Mesodermal cell (in vitro differentiated cells): ENCODE measurements around the gene MFAP2.
A peak's percentile ranks its signal among the peaks of the same experiment; 100 is the strongest.
"Not testable (repeated sequence)": the region's sequence is repeated elsewhere in the genome, so short reads cannot be mapped to it uniquely, and the experiment has no call there.

Source experiments
- H3K27ac ChIP-seq: 2 replicates; pipeline ENCODE4 v1.7.0; 2013; ENCODE audit warnings: mild to moderate bottlenecking, low read depth, low read length, moderate library complexity; ENCODE audit not compliant: severe bottlenecking
- H3K36me3 ChIP-seq: 2 replicates; pipeline ENCODE4 v1.7.1; 2013; ENCODE audit warnings: mild to moderate bottlenecking, low read length, moderate library complexity; ENCODE audit not compliant: control insufficient read depth, insufficient read depth
- H3K4me1 ChIP-seq: one replicate; pipeline ENCODE4 v1.7.1; 2013; ENCODE audit warnings: mild to moderate bottlenecking, low read length; ENCODE audit not compliant: insufficient read depth, control insufficient read depth, poor library complexity, severe bottlenecking
- H3K4me3 ChIP-seq: 2 replicates; pipeline ENCODE4 v1.7.0; 2013; ENCODE audit warnings: low read length, control low read depth, mild to moderate bottlenecking; ENCODE audit not compliant: insufficient read depth, poor library complexity, severe bottlenecking; ENCODE audit errors: extremely low read depth
- H3K9me3 ChIP-seq: 2 replicates; pipeline ENCODE4 v1.7.1; 2013; ENCODE audit warnings: mild to moderate bottlenecking, low read length, moderate library complexity; ENCODE audit not compliant: control insufficient read depth
- WGBS, 2 experiments: methylation state at CpG; one replicate each; pipeline ENCODE4 v1.1.5; 2013; ENCODE audit warnings: missing lambda C conversion rate in 2 of 2; ENCODE audit not compliant: insufficient coverage in 2 of 2; 5-methylcytosine and 5-hydroxymethylcytosine counted together

MFAP2 gene

GRCh38 chr1:16971341-16972188 is 8.9 kb downstream of the MFAP2 start:
- Histone ChIP-seq H3K36me3 (peaks cover 38% of the 10 kb centered on the region), H3K27ac (peak overlapping the region; percentile 36), H3K4me1 (peaks cover 6% of the 10 kb centered on the region), H3K9me3 (no peaks in the 10 kb centered on the region), H3K4me3 (no peak overlapping the region)
- WGBS, 2 experiments: 85 to 87% methylated on average over 23 to 26 of the region's 28 CpGs

GRCh38 chr1:16970132-16970910 is 10.1 kb downstream of the MFAP2 start:
- 95 to 97% methylated on average over 25 to 27 of the region's 28 CpGs for WGBS, 2 experiments
- H3K36me3 ChIP-seq: peaks cover 37% of the 10 kb centered on the region
- H3K4me3 ChIP-seq: no peak overlapping the region
- H3K9me3 ChIP-seq: no peaks in the 10 kb centered on the region
- peaks cover 6% of the 10 kb centered on the region for H3K4me1 ChIP-seq
- no peak overlapping the region for H3K27ac ChIP-seq

- Histone ChIP-seq H3K9me3 (no peaks in the 10 kb centered on the region), H3K4me3 (no peak overlapping the region), H3K4me1 (peaks cover 6% of the 10 kb centered on the region), H3K27ac (no peak overlapping the region), H3K36me3 (peaks cover 32% of the 10 kb centered on the region)
- 94 to 96% methylated on average over 9 to 11 of the region's 12 CpGs for WGBS, 2 experiments
Observed at GRCh38 chr1:16969651-16970050, 10.8 kb downstream of the MFAP2 start.

GRCh38 chr1:16969057-16969611 is 11.3 kb downstream of the MFAP2 start:
- Histone ChIP-seq H3K36me3 (peaks cover 32% of the 10 kb centered on the region), H3K4me1 (peaks cover 6% of the 10 kb centered on the region), H3K4me3 (no peak overlapping the region), H3K9me3 (no peaks in the 10 kb centered on the region), H3K27ac (no peak overlapping the region)
- 86 to 92% methylated on average over 12 to 14 of the region's 14 CpGs for WGBS, 2 experiments

- Histone ChIP-seq H3K9me3 (no peaks in the 10 kb centered on the region), H3K36me3 (peaks cover 31% of the 10 kb centered on the region), H3K4me3 (no peak overlapping the region), H3K4me1 (peaks cover 6% of the 10 kb centered on the region), H3K27ac (no peak overlapping the region)
- 100% methylated on average over 1 of the region's 3 CpGs for WGBS, 2 experiments
Observed at GRCh38 chr1:16968372-16968771, 12.0 kb downstream of the MFAP2 start.

- Histone ChIP-seq H3K36me3 (peaks cover 27% of the 10 kb centered on the region), H3K4me1 (peaks cover 6% of the 10 kb centered on the region), H3K27ac (no peak overlapping the region), H3K9me3 (no peaks in the 10 kb centered on the region), H3K4me3 (no peak overlapping the region)
- 97 to 98% methylated on average over 19 to 21 of the region's 21 CpGs for WGBS, 2 experiments
Observed at GRCh38 chr1:16967962-16968361, 12.5 kb downstream of the MFAP2 start.

GRCh38 chr1:16967095-16967575 is 13.3 kb downstream of the MFAP2 start:
- Histone ChIP-seq H3K4me3 (no peak overlapping the region), H3K4me1 (peaks cover 4% of the 10 kb centered on the region), H3K27ac (no peak overlapping the region), H3K9me3 (no peaks in the 10 kb centered on the region), H3K36me3 (peaks cover 25% of the 10 kb centered on the region)
- 67 to 85% methylated on average over 3 to 4 of the region's 7 CpGs for WGBS, 2 experiments

- Histone ChIP-seq H3K4me1 (no peaks in the 10 kb centered on the region), H3K4me3 (no peak overlapping the region), H3K27ac (no peak overlapping the region), H3K9me3 (no peaks in the 10 kb centered on the region), H3K36me3 (peaks cover 25% of the 10 kb centered on the region)
- 96 to 97% methylated on average over 22 of the region's 22 CpGs for WGBS, 2 experiments
Observed at GRCh38 chr1:16966282-16966681, 14.1 kb downstream of the MFAP2 start.

- H3K4me3 ChIP-seq: no peak overlapping the region
- H3K9me3 ChIP-seq: no peaks in the 10 kb centered on the region
- H3K27ac ChIP-seq: no peak overlapping the region
- 90 to 93% methylated on average over 6 to 13 of the region's 13 CpGs for WGBS, 2 experiments
- peaks cover 25% of the 10 kb centered on the region for H3K36me3 ChIP-seq
- H3K4me1 ChIP-seq: no peaks in the 10 kb centered on the region
Observed at GRCh38 chr1:16965486-16966067, 14.8 kb downstream of the MFAP2 start.

- not testable (repeated sequence) for H3K4me3 ChIP-seq, H3K9me3 ChIP-seq, H3K27ac ChIP-seq, H3K4me1 ChIP-seq
- peaks cover 25% of the 10 kb centered on the region for H3K36me3 ChIP-seq
- 94 to 100% methylated on average over 3 to 4 of the region's 4 CpGs for WGBS, 2 experiments
Observed at GRCh38 chr1:16964169-16964568, 16.3 kb downstream of the MFAP2 start.
